CD14-positive monocyte (primary cell): ENCODE results near the gene SRGAP1. TPM values are rescaled to one million over a fixed set of nuclear protein-coding genes. Genes with fewer than 3 reads are reported as not detected.

Experiments
- DNase-seq, 3 donors: peaks; one replicate each; pipeline ENCODE4 v3.0.0-alpha.2; 2011 to 2022
- H2AFZ ChIP-seq: 2 replicates; pipeline ENCODE4 v1.6.0; 2012; ENCODE audit warnings: mild to moderate bottlenecking, low read depth, low read length, inconsistent platforms; ENCODE audit not compliant: insufficient read depth, poor library complexity, severe bottlenecking
- H3K27ac ChIP-seq, 2 donors: 1 replicate in 1 of 2; 2 replicates in 1 of 2; pipeline ENCODE4 v1.5.1; 2012 to 2013; ENCODE audit warnings: low read length in 2 of 2, control low read depth in 1 of 2, inconsistent platforms in 1 of 2, low read depth in 1 of 2, mild to moderate bottlenecking in 1 of 2
- H3K27me3 ChIP-seq, 2 donors: one replicate each; pipeline versions ENCODE4 v1.6.0 to v1.6.1; 2011 to 2013; ENCODE audit warnings: low read length in 2 of 2; ENCODE audit not compliant: control insufficient read depth in 2 of 2, insufficient read depth in 2 of 2
- H3K36me3 ChIP-seq, 2 donors: replicated peaks in 1 of 2; 1 replicate in 1 of 2; 2 replicates in 1 of 2; pipeline versions ENCODE4 v1.5.1 to v1.6.1; 2012 to 2013; ENCODE audit warnings: low read length in 2 of 2, control low read depth in 1 of 2, inconsistent platforms in 1 of 2, mild to moderate bottlenecking in 1 of 2; ENCODE audit not compliant: insufficient read depth in 2 of 2, control insufficient read depth in 1 of 2
- H3K4me1 ChIP-seq, 2 donors: 1 replicate in 1 of 2; 2 replicates in 1 of 2; pipeline versions ENCODE4 v1.5.1 to v1.6.1; 2012 to 2013; ENCODE audit warnings: low read length in 2 of 2, control low read depth in 1 of 2, inconsistent platforms in 1 of 2, mild to moderate bottlenecking in 1 of 2, moderate library complexity in 1 of 2; ENCODE audit not compliant: insufficient read depth in 2 of 2, control insufficient read depth in 1 of 2
- H3K4me2 ChIP-seq: replicated peaks from 2 replicates; pipeline ENCODE3; 2012; ENCODE audit warnings: low read length, moderate library complexity, mild to moderate bottlenecking; ENCODE audit not compliant: poor library complexity, severe bottlenecking; ENCODE audit errors: extremely low read depth
- H3K4me3 ChIP-seq, 3 experiments: fragments of 200-600 bp in 1 of 3; sonication (generic) in 1 of 3; replicated peaks in 1 of 3; 1 replicate in 2 of 3; 2 replicates in 1 of 3; pipeline ENCODE4 v1.5.1; 2011 to 2013; ENCODE audit warnings: low read length in 3 of 3, mild to moderate bottlenecking in 3 of 3, control low read depth in 2 of 3, low read depth in 2 of 3, inconsistent platforms in 1 of 3, moderate library complexity in 1 of 3
- H3K79me2 ChIP-seq: 2 replicates; pipeline ENCODE4 v1.6.0; 2012; ENCODE audit warnings: mild to moderate bottlenecking, control low read depth, inconsistent platforms, low read length, moderate library complexity; ENCODE audit not compliant: insufficient read depth
- H3K9ac ChIP-seq: 2 replicates; pipeline ENCODE4 v1.6.0; 2017; ENCODE audit warnings: low read length, mild to moderate bottlenecking; ENCODE audit not compliant: insufficient read depth, poor library complexity, severe bottlenecking
- H3K9me3 ChIP-seq, 2 donors: replicated peaks in 1 of 2; 1 replicate in 1 of 2; 2 replicates in 1 of 2; pipeline versions ENCODE4 v1.5.1 to v1.6.1; 2012 to 2013; ENCODE audit warnings: low read length in 2 of 2, control low read depth in 1 of 2; ENCODE audit not compliant: control insufficient read depth in 1 of 2, insufficient read depth in 1 of 2
- H4K20me1 ChIP-seq: 2 replicates; pipeline ENCODE4 v1.6.0; 2012; ENCODE audit warnings: mild to moderate bottlenecking, low read length, control low read depth, moderate library complexity; ENCODE audit not compliant: insufficient read depth
- H3K27ac Mint-ChIP-seq, 7 donors: one replicate each; pipeline ENCODE4 v1.8.0; 2020; ENCODE audit warnings: mild to moderate bottlenecking in 7 of 7, mixed read lengths in 7 of 7, moderate library complexity in 6 of 7, inconsistent platforms in 2 of 7
- H3K27me3 Mint-ChIP-seq, 3 donors: one replicate each; pipeline ENCODE4 v1.8.0; 2021 to 2022; ENCODE audit warnings: low read depth in 3 of 3, mild to moderate bottlenecking in 3 of 3, mixed read lengths in 3 of 3, moderate library complexity in 3 of 3, inconsistent platforms in 1 of 3
- H3K36me3 Mint-ChIP-seq, 2 donors: one replicate each; pipeline ENCODE4 v1.8.0; 2020; ENCODE audit warnings: mixed read lengths in 2 of 2, inconsistent platforms in 1 of 2, mild to moderate bottlenecking in 1 of 2
- H3K4me1 Mint-ChIP-seq: one replicate; pipeline ENCODE4 v1.8.0; 2020; ENCODE audit warnings: mild to moderate bottlenecking, mixed read lengths
- H3K4me3 Mint-ChIP-seq, 2 donors: one replicate each; pipeline ENCODE4 v1.8.0; 2020; ENCODE audit warnings: mild to moderate bottlenecking in 2 of 2, mixed read lengths in 2 of 2, moderate library complexity in 1 of 2
- H3K9me3 Mint-ChIP-seq, 7 donors: one replicate each; pipeline ENCODE4 v1.8.0; 2020 to 2022; ENCODE audit warnings: mixed read lengths in 7 of 7, mild to moderate bottlenecking in 6 of 7, moderate library complexity in 6 of 7, inconsistent platforms in 2 of 7
- WGBS: methylation state at CpG from one replicate; pipeline ENCODE4 v1.1.5; 2013; ENCODE audit warnings: missing lambda C conversion rate; ENCODE audit not compliant: insufficient coverage; 5-methylcytosine and 5-hydroxymethylcytosine counted together
- intact Hi-C, 2 donors: fragments of 100-400 bp; cut with micrococcal nuclease; formaldehyde crosslinking; loops; one replicate each; pipeline versions ENCODE4 v1.15.0 to v1.15.1; 2023
- polyA plus RNA-seq, 3 donors: library from polyadenylated mRNA; depleted of rRNA in 1 of 3; unstranded in 2 of 3; stranded (reverse) in 1 of 3; fragments of 300-500 nt in 2 of 3; fragments of >200 nt in 1 of 3; fragmentation: Illumina TruSeq in 2 of 3; gene quantifications; 1 replicate in 2 of 3; 2 replicates in 1 of 3; pipeline ENCODE4 v1.2.3, GENCODE V29; 2012 to 2021
- TF ChIP-seq, protein P1 (sequence below): fragments of 200-600 bp; IDR thresholded peaks from one replicate; pipeline ENCODE4 v1.8.0; 2022; ENCODE audit warnings: antibody characterized with exemption, mild to moderate bottlenecking

Gene SRGAP1
- polyA plus RNA-seq, 3 donors, result 0.05 to 0.52 (median 0.07) TPM

DNA sequence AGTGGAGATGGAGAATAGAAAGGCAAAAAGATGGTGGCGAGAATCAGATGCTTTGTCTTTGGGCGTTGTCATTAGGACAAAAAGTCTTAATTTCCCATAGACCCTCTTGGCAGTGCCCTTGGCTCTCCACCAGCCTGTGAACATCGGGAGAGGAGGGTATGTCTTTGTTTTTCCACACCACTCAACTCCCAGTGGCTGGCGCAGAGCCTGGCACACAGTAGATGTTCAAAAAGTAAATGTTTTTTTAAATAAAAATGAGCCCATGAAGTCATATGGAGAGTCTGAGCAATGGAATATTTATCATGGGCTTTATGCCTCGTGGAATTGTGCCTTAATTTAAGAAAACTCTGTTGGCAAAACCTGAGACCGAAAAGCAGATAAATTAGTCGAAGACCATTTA is 90.4 kb downstream of the SRGAP1 start:
- Mint-ChIP-seq H3K4me1 (peaks cover 7% of the 10 kb centered on the region), H3K27ac (no peak overlapping the region), H3K27me3 (peaks cover 0 to 3% (median 1%) of the 10 kb centered on the region in 3 donors), H3K4me3 (no peak overlapping the region), H3K9me3 (peaks cover 0 to 4% (median 0%) of the 10 kb centered on the region in 7 donors), H3K36me3 (no peaks in the 10 kb centered on the region)
- Histone ChIP-seq H3K9ac (no peak overlapping the region), H3K4me1 (no peaks in the 10 kb centered on the region), H2AFZ (no peak overlapping the region), H3K9me3 (no peaks in the 10 kb centered on the region), H3K27ac (no peak overlapping the region), H3K27me3 (no peaks in the 10 kb centered on the region), H3K79me2 (no peaks in the 10 kb centered on the region), H3K36me3 (no peaks in the 10 kb centered on the region), H4K20me1 (no peaks in the 10 kb centered on the region), H3K4me2 (no peak overlapping the region), H3K4me3 (no peak overlapping the region)
- intact Hi-C loops, result no loop called here
- TF ChIP-seq, protein P1, sequence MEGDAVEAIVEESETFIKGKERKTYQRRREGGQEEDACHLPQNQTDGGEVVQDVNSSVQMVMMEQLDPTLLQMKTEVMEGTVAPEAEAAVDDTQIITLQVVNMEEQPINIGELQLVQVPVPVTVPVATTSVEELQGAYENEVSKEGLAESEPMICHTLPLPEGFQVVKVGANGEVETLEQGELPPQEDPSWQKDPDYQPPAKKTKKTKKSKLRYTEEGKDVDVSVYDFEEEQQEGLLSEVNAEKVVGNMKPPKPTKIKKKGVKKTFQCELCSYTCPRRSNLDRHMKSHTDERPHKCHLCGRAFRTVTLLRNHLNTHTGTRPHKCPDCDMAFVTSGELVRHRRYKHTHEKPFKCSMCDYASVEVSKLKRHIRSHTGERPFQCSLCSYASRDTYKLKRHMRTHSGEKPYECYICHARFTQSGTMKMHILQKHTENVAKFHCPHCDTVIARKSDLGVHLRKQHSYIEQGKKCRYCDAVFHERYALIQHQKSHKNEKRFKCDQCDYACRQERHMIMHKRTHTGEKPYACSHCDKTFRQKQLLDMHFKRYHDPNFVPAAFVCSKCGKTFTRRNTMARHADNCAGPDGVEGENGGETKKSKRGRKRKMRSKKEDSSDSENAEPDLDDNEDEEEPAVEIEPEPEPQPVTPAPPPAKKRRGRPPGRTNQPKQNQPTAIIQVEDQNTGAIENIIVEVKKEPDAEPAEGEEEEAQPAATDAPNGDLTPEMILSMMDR, result no peak
- WGBS, result no CpG with 5 or more reads among the region's 7 CpGs
- DNase-seq, result no peak

DNA sequence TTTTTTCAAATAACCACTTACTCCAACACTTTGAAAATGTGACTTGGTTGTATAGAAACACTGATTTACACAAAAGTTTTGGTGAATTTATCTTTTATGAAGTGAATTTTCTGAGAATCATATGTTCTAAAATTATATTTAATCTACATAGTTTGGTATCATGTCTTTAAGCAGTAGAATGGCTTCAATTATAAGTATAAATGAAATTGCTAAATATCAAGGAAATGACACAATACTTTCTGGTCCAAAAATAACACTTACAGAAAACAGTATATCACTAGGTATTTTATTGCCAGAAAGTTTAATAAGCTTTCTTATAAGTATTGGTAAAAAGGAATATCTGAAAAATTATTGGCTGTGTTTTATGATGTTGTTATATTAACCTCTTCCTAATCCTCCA is 90.9 kb downstream of the SRGAP1 start:
- TF ChIP-seq, protein P1, result no peak
- no peak for DNase-seq
- no peak overlapping the region for H3K4me2 ChIP-seq
- no peaks in the 10 kb centered on the region for H3K79me2 ChIP-seq
- H3K27ac ChIP-seq, result no peak overlapping the region
- H3K9me3 ChIP-seq, result no peaks in the 10 kb centered on the region
- peaks cover 3% of the 10 kb centered on the region in 2 donors for H3K4me1 ChIP-seq
- H3K9me3 Mint-ChIP-seq, result peaks cover 0 to 4% (median 0%) of the 10 kb centered on the region in 7 donors
- no peak overlapping the region for H2AFZ ChIP-seq
- H3K4me3 ChIP-seq, result no peak overlapping the region
- H3K36me3 Mint-ChIP-seq, result no peaks in the 10 kb centered on the region
- peaks cover 0 to 3% (median 1%) of the 10 kb centered on the region in 3 donors for H3K27me3 Mint-ChIP-seq
- no peaks in the 10 kb centered on the region for H4K20me1 ChIP-seq
- no peak overlapping the region for H3K4me3 Mint-ChIP-seq
- no peaks in the 10 kb centered on the region for H3K27me3 ChIP-seq
- intact Hi-C loops, result no loop called here
- peaks cover 10% of the 10 kb centered on the region for H3K4me1 Mint-ChIP-seq
- no peak overlapping the region for H3K27ac Mint-ChIP-seq
- H3K9ac ChIP-seq, result no peak overlapping the region
- H3K36me3 ChIP-seq, result no peaks in the 10 kb centered on the region
